Measurements from ENCODE around the gene GRAMD2B. TPM values are rescaled to one million over a fixed set of nuclear protein-coding genes. Genes with fewer than 3 reads are reported as not detected.

The GRAMD2B gene
- polyA plus RNA-seq, 1 donor from 2014 or later: not detected

- Histone ChIP-seq H2AFZ (ENCODE audit: low read depth, low read length) (no peak overlapping the region), H3K4me2 (ENCODE audit: low read length) (no peak overlapping the region), H4K20me1 (ENCODE audit: insufficient read depth) (no peaks in the 10 kb centered on the region), H3K4me3 (ENCODE audit: low read length) (no peak overlapping the region), H3F3A (ENCODE audit: insufficient read depth, low read length, poor library complexity, severe bottlenecking) (no peaks in the 10 kb centered on the region), H3K9me2 (ENCODE audit: insufficient read depth, low read length) (no peaks in the 10 kb centered on the region), H3K36me3 (ENCODE audit: insufficient read depth, low read length) (no peaks in the 10 kb centered on the region), H3K9ac (ENCODE audit: low read length) (no peak overlapping the region), H3K79me2 (replicated peaks; ENCODE audit: insufficient read depth, low read length) (no peaks in the 10 kb centered on the region), H3K27ac (ENCODE audit: low read length) (no peak overlapping the region), H3K9me3 (ENCODE audit: low read length) (no peaks in the 10 kb centered on the region), H3K27me3 (ENCODE audit: insufficient read depth, low read depth, low read length) (no peaks in the 10 kb centered on the region)
- TF ChIP-seq RAD21 (conservative IDR thresholded peaks at IDR 0.05) (no peak), CTCF (IDR thresholded peaks at IDR 0.05; ENCODE audit: poor library complexity, severe bottlenecking) (no peak), EP300 (conservative IDR thresholded peaks at IDR 0.05; ENCODE audit: poor library complexity, severe bottlenecking) (no peak), MXI1 (conservative IDR thresholded peaks at IDR 0.05; ENCODE audit: poor library complexity, severe bottlenecking) (no peak), TAF1 (IDR thresholded peaks at IDR 0.05; ENCODE audit: low read depth) (no peak), SMC3 (conservative IDR thresholded peaks at IDR 0.05; ENCODE audit: poor library complexity) (no peak), POLR2AphosphoS5 (IDR thresholded peaks at IDR 0.05) (no peak)
Observed at GRCh38 chr5:126514558-126515141, 91.4 kb downstream of the GRAMD2B start.

DNA sequence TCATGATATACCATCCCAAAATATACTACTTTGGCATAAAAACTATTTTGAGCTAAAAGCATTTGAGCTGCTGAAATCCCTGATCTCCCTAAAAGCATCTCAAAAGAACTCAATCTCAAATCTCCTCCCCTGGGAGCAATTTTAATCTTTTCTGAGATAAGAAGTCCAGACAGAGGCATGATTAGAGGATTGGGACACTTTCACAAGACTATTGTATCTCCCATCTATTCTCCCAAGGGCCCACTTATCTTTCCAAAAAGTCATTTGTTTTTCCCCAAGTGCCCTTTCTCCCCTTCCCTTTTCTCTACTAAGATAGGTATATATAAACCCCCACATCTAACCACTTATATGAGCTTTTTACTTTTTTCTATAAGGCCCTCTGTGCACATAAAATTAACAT is 92.1 kb downstream of the GRAMD2B start:
- H3K27me3 ChIP-seq (ENCODE audit: insufficient read depth, low read depth, low read length): no peaks in the 10 kb centered on the region
- no peaks in the 10 kb centered on the region for H3K9me3 ChIP-seq (ENCODE audit: low read length)
- no peaks in the 10 kb centered on the region for H4K20me1 ChIP-seq (ENCODE audit: insufficient read depth)
- no peak overlapping the region for H3K4me3 ChIP-seq (ENCODE audit: low read length)
- TF ChIP-seq EZH2 (IDR thresholded peaks at IDR 0.05; ENCODE audit: borderline replicate concordance, insufficient read depth, low read length, poor library complexity, severe bottlenecking) (no peak), RAD21 (conservative IDR thresholded peaks at IDR 0.05) (no peak), MXI1 (conservative IDR thresholded peaks at IDR 0.05; ENCODE audit: poor library complexity, severe bottlenecking) (no peak), SMC3 (conservative IDR thresholded peaks at IDR 0.05; ENCODE audit: poor library complexity) (no peak), POLR2AphosphoS5 (IDR thresholded peaks at IDR 0.05) (no peak), TAF1 (IDR thresholded peaks at IDR 0.05; ENCODE audit: low read depth) (no peak), CTCF (IDR thresholded peaks at IDR 0.05; ENCODE audit: poor library complexity, severe bottlenecking) (no peak)
- no peak overlapping the region for H3K4me2 ChIP-seq (ENCODE audit: low read length)
- no peaks in the 10 kb centered on the region for H3K9me2 ChIP-seq (ENCODE audit: insufficient read depth, low read length)
- H3K27ac ChIP-seq (ENCODE audit: low read length): no peak overlapping the region
- H3K36me3 ChIP-seq (ENCODE audit: insufficient read depth, low read length): no peaks in the 10 kb centered on the region
- no peaks in the 10 kb centered on the region for H3K79me2 ChIP-seq (replicated peaks; ENCODE audit: insufficient read depth, low read length)
- H3F3A ChIP-seq (ENCODE audit: insufficient read depth, low read length, poor library complexity, severe bottlenecking): no peaks in the 10 kb centered on the region
- H2AFZ ChIP-seq (ENCODE audit: low read depth, low read length): no peak overlapping the region
- no peak overlapping the region for H3K9ac ChIP-seq (ENCODE audit: low read length)

DNA sequence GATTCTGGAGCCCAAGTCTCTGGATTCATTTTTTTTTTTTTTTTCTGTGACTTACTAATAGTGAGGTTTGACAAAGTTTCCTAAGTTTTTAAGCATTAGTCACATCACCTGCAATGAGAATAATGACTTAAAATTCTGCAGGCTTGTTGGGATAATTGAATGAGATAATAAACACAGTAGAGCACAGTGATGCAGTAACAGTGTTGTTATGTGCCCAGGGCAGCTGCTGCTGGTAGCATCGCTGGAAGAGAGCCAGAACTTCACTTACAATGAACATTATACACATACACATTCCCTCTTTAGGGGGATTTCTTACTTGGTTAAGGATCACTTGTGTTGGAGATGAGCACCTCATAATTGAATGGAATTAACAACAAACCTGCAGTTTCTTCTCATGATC is 92.9 kb downstream of the GRAMD2B start:
- Histone ChIP-seq H3K27me3 (ENCODE audit: insufficient read depth, low read depth, low read length) (no peaks in the 10 kb centered on the region), H4K20me1 (ENCODE audit: insufficient read depth) (no peaks in the 10 kb centered on the region), H3F3A (ENCODE audit: insufficient read depth, low read length, poor library complexity, severe bottlenecking) (no peaks in the 10 kb centered on the region), H3K9me3 (ENCODE audit: low read length) (no peaks in the 10 kb centered on the region), H2AFZ (ENCODE audit: low read depth, low read length) (no peak overlapping the region), H3K79me2 (replicated peaks; ENCODE audit: insufficient read depth, low read length) (no peaks in the 10 kb centered on the region), H3K27ac (ENCODE audit: low read length) (no peak overlapping the region), H3K4me2 (ENCODE audit: low read length) (no peak overlapping the region), H3K4me3 (ENCODE audit: low read length) (no peak overlapping the region), H3K9ac (ENCODE audit: low read length) (no peak overlapping the region), H3K9me2 (ENCODE audit: insufficient read depth, low read length) (no peaks in the 10 kb centered on the region), H3K36me3 (ENCODE audit: insufficient read depth, low read length) (no peaks in the 10 kb centered on the region)
- TF ChIP-seq RAD21 (conservative IDR thresholded peaks at IDR 0.05) (no peak), CTCF (IDR thresholded peaks at IDR 0.05; ENCODE audit: poor library complexity, severe bottlenecking) (no peak), EZH2 (IDR thresholded peaks at IDR 0.05; ENCODE audit: borderline replicate concordance, insufficient read depth, low read length, poor library complexity, severe bottlenecking) (no peak), TAF1 (IDR thresholded peaks at IDR 0.05; ENCODE audit: low read depth) (no peak), MXI1 (conservative IDR thresholded peaks at IDR 0.05; ENCODE audit: poor library complexity, severe bottlenecking) (no peak), SMC3 (conservative IDR thresholded peaks at IDR 0.05; ENCODE audit: poor library complexity) (no peak), EP300 (conservative IDR thresholded peaks at IDR 0.05; ENCODE audit: poor library complexity, severe bottlenecking) (no peak), POLR2AphosphoS5 (IDR thresholded peaks at IDR 0.05) (no peak), REST (IDR thresholded peaks at IDR 0.05; ENCODE audit: borderline replicate concordance) (no peak)
